ENCODE measurements around the gene TGFB2.

TGFB2 gene

DNA sequence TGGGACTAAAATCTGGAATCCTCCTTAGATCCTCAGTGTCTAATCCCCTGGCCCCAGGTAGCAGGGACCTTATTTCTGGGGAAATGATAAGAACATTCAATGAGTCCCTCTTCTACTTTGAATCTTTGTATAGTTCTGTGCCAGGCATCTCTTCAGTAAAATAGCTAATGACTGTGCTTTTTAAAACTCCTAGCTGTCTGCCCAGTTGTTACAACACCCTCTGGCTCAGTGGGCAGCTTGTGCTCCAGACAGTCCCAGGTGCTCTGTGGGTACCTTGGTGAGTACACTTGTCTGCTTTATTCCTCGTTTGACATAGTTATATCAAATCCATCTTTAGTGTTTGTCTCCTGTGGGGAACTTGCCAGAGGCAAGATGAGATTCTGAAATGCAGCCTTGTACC lies 18.0 kb downstream of the TGFB2 start:
- DNase-seq (ENCODE audit: low read depth, low spot score): no peak
- TF ChIP-seq, protein P1, sequence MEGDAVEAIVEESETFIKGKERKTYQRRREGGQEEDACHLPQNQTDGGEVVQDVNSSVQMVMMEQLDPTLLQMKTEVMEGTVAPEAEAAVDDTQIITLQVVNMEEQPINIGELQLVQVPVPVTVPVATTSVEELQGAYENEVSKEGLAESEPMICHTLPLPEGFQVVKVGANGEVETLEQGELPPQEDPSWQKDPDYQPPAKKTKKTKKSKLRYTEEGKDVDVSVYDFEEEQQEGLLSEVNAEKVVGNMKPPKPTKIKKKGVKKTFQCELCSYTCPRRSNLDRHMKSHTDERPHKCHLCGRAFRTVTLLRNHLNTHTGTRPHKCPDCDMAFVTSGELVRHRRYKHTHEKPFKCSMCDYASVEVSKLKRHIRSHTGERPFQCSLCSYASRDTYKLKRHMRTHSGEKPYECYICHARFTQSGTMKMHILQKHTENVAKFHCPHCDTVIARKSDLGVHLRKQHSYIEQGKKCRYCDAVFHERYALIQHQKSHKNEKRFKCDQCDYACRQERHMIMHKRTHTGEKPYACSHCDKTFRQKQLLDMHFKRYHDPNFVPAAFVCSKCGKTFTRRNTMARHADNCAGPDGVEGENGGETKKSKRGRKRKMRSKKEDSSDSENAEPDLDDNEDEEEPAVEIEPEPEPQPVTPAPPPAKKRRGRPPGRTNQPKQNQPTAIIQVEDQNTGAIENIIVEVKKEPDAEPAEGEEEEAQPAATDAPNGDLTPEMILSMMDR (IDR thresholded peaks at IDR 0.05; ENCODE audit: low read depth, low read length): no peak
- in situ Hi-C loops (cut with HindIII; ENCODE audit: low sequenced_read_pairs): no loop called here
- H3K4me3 ChIP-seq (ENCODE audit: low read depth, low read length): no peak overlapping the region

DNA sequence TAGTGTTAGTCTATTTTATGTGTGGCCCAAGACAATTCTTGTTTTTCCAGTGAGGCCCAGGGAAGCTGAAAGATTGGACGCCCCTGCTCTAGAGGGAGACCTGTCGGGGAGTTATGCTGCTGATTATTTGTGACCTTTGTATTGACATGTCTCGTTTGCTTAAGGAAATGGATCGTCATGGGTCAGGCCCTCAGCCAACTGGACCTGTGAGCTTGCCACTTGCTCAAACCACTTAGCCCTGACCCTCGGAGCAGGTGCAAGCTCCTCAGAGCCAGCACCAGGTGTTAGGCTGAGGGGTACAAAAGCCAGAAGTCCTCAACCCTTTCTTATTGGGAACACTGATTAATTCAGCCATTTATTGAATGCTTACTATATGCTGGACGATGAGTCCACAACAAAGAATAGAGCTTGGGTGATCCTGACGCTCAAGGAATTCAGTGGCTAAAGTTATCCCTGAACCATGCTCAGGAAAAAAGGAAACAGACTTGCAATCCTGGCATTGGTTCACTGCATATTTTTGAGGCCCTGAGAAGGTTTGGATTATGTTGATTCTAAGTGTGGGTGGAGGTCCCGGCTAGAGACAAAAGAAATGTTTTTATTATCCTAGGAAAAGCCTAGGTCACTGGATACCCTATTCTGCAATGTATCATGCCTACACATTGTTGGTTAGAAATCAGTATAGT lies 19.0 kb downstream of the TGFB2 start:
- TF ChIP-seq, protein P1 (IDR thresholded peaks at IDR 0.05; ENCODE audit: low read depth, low read length): no peak
- in situ Hi-C loops (cut with HindIII; ENCODE audit: low sequenced_read_pairs): no loop called here
- H3K4me3 ChIP-seq (ENCODE audit: low read depth, low read length): no peak overlapping the region
- DNase-seq (ENCODE audit: low read depth, low spot score): no peak

DNA sequence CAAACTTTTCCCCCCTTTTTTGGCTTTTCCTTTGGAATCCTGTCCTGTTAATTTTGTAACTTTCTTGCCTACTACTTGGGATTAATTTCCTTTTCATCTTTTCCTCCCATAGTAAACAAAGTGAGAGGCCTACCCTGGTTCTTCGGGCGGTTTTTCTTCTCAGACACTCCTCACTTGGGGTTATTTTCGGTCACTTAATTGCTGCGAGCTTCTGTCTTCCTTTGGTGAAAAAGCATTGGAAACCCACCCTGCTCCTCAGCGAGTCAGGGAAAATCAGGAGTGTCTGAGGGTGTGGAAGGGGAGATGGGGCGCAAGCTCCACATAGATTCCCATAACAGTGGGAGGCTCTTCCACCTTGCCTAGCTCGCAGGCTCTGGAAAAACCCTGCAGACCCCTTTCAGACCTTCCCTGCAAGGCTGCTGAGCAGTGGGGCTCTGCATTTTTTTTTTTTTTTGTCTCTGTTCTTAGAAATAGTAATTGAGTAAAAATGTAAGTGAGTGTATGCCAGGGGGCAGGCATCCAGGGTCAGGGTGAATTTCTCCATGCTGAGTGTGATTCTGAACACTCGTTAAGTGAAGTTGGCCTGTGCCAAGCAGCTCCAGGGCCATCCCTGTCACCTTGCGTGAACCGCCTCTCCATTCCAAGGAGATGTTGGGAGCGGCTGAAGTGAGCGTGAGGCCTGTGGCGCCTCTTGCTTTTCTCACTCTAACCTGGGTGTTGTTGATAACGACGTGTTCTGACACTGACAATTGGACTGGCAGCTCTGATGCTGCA lies 20.3 kb downstream of the TGFB2 start:
- H3K4me3 ChIP-seq (ENCODE audit: low read depth, low read length): no peak overlapping the region
- DNase-seq (ENCODE audit: low read depth, low spot score): no peak
- in situ Hi-C loops (cut with HindIII; ENCODE audit: low sequenced_read_pairs): no loop called here
- TF ChIP-seq, protein P1 (IDR thresholded peaks at IDR 0.05; ENCODE audit: low read depth, low read length): no peak

DNA sequence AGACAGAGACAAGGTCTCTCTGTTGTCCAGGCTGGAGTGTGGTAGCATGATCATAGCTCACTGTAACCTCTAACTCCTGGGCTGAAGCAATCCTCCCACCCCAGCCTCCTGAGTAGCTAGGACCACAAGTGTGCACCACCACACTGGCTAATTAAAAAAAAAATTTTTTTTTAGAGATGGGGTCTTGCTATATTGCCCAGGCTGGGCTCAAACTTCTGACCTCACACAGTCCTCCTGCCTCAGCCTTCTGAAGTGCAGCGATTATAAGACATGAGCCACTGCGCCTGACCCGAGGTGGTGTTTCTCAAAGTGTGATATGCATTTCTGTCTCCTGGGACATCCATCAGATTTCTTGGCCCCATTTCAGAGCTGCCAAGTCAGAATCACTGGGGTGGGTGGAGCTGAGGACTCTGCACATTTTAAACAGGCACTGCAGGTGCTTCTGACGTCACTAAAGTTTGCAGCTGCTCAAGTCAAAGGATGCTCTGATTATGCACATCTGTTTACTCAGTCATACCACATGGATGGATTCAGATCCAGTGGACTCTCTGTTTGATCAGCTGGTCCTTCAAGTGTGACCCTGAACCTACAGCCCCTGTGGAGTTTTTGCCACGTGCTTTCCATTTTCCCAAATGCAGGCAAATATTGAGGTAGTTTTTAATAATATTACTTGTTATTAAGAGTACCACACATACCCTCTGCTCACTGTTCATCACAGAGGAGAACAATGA lies 21.4 kb downstream of the TGFB2 start:
- peak; percentile 54 for DNase-seq (ENCODE audit: low read depth, low spot score)
- H3K4me3 ChIP-seq (ENCODE audit: low read depth, low read length): no peak overlapping the region
- in situ Hi-C loops (cut with HindIII; ENCODE audit: low sequenced_read_pairs): no loop called here
- TF ChIP-seq, protein P1 (IDR thresholded peaks at IDR 0.05; ENCODE audit: low read depth, low read length): no peak

DNA sequence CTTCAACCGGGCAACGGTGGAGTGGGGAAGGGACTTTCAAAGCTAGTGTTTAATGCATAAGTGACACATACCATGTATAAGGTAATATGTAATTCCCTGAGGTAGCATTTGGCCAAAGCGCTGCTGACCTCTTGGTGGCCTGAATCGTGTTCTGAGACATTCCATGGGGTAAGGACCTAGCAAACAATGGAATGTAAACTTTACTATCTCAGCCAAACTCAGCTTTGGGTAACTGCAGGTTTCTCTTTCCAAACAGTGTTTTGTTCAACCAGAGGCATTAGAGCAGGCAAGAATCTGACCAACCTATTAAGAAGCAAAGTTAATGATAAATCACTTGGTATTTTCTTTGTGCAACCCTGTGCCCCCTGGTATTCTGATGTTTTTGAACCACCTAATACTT lies 22.0 kb downstream of the TGFB2 start:
- in situ Hi-C loops (cut with HindIII; ENCODE audit: low sequenced_read_pairs): no loop called here
- H3K4me3 ChIP-seq (ENCODE audit: low read depth, low read length): no peak overlapping the region
- DNase-seq (ENCODE audit: low read depth, low spot score): no peak
- TF ChIP-seq, protein P1 (IDR thresholded peaks at IDR 0.05; ENCODE audit: low read depth, low read length): no peak

DNA sequence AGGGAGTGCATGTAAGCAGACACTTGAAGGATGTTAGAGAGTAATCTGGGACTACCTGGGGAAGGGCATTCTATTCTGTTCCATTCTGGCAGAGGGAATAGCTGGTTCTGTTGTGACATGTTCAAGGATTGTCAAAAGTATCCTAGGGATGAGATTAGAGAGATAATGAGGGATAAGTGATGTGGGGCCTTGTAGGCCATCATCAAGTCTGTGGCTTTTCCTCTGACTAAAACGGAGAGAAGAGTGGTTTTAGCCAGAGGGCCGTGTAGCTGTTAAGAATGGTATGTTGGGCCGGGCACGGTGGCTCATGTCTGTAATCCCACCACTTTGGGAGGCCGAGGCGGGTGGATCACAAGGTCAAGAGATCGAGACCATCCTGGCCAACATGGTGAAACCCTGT lies 23.6 kb downstream of the TGFB2 start:
- in situ Hi-C loops (cut with HindIII; ENCODE audit: low sequenced_read_pairs): no loop called here
- no peak for DNase-seq (ENCODE audit: low read depth, low spot score)
- H3K4me3 ChIP-seq (ENCODE audit: low read depth, low read length): no peak overlapping the region
- TF ChIP-seq, protein P1 (IDR thresholded peaks at IDR 0.05; ENCODE audit: low read depth, low read length): no peak

Data from astrocyte of the spinal cord (primary cell).